Activated naive CD4-positive, alpha-beta T cell treated with anti-CD3 and anti-CD28 coated beads, Interleukin-2, amount 50 U/mL, for 16 hours (primary cell): ENCODE results near the gene CLEC2D.
A peak's percentile ranks its signal among the peaks of the same experiment; 100 is the strongest.
"Not testable (repeated sequence)": the region's sequence is repeated elsewhere in the genome, so short reads cannot be mapped to it uniquely, and the experiment has no call there.

Experiments used
- DNase-seq: peaks from one replicate; pipeline ENCODE4 v3.0.0-alpha.2; 2020

The CLEC2D gene

GRCh38 chr12:9701380-9702154 lies 32.1 kb downstream of the CLEC2D start:
- peak; percentile 26 for DNase-seq

GRCh38 chr12:9702255-9702654 lies 32.7 kb downstream of the CLEC2D start:
- peak; percentile 33 for DNase-seq

DNA sequence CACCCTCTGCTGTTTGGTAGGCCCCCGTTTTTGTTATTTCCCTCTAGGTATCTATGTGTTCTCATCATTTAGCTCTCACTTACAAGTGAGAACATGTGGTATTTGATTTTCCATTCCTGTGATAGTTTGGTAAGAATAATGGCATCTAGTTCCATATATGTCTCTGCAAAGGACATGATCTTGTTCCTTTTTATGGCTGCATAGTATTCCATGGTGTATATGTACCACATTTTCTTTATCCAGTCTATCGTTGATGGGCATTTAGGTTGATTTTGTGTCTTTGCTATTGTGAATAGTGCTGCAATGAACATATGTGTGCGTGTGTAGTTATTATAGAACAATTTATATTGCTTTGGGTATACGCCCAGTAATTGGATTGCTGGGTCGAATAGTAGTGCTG lies 35.0 kb downstream of the CLEC2D start:
- DNase-seq = not testable (repeated sequence)

GRCh38 chr12:9706086-9706685 lies 36.7 kb downstream of the CLEC2D start:
- no peak for DNase-seq

DNA sequence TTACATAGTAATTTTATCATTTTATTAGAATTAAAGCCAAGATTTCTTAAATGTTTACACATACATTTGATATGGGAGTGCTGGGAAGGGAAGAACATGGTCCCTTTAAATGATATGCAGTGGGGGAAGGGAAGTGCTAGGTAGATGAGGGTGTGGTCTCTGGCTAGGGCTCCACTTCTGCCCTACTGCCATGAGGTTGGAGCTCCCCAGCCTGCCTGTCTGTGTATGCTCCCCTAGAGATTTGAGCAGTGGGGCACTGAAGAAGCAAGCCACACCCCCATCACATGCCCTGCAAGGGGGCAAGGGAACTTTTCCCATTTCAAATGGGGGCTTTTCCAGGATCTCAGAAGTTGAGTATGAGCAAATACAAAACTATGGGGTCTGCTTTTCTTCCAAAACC lies 37.8 kb downstream of the CLEC2D start:
- no peak for DNase-seq

GRCh38 chr12:9707864-9708808 lies 38.6 kb downstream of the CLEC2D start:
- DNase-seq = peak; percentile 66

DNA sequence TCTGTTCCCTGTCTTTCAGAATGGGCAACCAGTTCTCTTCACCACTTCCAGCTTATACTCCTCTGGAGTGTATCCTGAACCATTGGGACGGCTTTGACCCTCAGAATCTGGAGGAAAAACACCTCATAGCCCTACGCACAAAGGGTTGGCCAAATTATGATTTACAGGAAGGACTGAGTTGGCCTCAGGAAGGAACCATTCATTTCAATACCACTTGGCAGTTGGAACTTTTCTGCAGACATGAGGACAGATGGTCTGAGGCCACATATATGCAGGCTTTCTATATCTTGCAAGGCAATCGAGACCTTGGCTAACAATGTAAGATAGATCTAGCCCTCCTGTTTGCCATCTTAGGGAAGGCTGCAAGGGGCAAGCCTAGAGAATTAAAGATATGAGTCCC lies 39.3 kb downstream of the CLEC2D start:
- DNase-seq = no peak

DNA sequence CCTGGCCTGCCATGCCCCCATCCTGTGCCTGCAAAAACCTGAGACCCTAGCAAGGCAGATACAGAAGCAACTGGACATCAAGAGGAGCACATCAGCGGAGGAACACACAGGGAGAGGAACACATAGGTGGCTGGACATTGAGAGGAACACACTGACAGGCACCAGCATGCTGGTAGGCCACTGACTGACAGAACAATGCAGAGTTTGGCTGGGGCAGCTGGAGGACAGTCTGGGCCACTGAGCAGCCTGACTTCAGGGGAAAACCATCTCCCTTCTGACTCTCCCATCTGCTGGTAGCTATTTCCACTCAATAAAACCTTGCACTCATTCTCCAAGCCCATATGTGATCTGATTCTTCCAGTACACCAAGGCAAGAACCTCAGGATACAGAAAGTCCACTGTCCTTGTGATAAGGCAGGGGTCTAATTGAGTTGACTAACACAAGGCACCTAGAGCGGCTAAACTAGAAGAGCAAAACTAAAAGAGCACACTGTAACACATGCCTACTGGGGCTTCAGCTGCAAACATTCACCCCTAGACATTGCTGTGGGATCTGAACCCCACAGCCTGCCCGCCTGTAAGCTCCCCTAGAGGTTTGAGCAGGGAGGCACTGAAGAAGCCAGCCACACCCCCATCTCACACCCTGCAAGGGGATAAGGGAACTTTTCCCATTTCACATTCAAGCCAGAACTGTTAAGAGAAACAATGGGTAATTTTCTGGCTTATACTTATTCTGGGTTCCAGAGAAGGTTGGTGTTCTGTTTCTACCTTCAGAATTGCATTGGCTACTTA lies 41.3 kb downstream of the CLEC2D start:
- no peak for DNase-seq

DNA sequence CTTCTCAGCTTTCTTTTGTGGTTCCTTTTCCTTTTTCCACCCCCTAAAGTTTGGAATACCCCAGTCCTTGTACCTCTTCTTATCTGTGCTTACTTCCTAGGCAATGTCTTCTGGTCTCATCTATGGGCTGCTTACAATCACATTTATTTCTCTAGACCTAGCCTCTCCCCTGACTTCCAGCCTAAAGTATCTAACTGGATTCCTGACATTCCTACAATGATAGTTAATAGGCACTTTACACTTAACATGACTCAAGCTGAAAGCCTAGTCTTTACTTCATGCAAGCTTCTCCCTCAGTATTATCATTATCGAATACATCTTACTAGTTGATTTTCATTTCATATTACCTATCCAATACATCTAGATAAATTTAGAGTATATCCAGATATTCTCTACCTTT lies 42.2 kb downstream of the CLEC2D start:
- no peak for DNase-seq

- not testable (repeated sequence) for DNase-seq
These were observed 43.6 kb downstream of the CLEC2D start for GRCh38 chr12:9713032-9713558.

DNA sequence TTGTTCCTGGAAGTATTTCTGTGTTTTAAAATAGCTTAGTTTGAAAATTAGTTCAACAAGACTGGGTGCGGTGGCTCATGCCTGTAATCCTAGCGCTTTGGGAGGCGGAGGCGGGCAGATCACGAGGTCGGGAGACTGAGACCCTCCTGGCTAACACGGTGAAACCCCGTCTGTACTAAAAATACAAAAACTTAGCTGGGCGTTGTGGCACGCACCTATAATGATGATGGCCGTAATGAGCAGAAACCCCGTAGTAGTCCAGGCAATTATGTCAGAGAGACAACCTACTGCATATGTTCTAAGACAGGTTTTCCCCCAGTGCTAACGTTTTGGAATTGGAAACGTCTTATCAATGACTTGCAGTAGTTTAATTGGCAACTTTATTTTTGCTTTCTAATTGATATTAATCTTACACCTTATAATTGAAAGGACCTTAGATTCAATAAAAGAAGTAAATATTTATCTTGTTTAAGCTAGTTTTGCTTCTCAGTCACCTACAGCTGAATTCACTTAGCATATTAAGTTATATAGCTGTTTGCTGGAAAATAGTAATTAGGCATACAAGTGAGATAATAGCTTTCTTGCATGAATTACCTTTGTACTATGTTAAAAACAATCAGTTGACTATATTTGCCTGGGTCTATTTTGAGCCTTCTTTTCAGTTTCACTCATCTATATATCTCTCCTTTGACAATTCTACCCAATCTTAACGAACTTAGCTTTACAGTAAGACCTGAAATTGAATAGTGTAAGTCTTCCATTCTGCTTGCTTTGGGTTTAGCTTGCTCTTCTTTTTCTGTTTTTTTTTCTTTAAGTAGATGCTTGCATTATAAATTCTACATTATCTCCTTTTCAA lies 47.8 kb downstream of the CLEC2D start:
- no peak for DNase-seq

GRCh38 chr12:9718968-9719367 lies 49.5 kb downstream of the CLEC2D start:
- DNase-seq = no peak

GRCh38 chr12:9719790-9720189 lies 50.3 kb downstream of the CLEC2D start:
- DNase-seq = no peak

- no peak for DNase-seq
These were observed 52.0 kb downstream of the CLEC2D start for GRCh38 chr12:9721394-9722092.

DNA sequence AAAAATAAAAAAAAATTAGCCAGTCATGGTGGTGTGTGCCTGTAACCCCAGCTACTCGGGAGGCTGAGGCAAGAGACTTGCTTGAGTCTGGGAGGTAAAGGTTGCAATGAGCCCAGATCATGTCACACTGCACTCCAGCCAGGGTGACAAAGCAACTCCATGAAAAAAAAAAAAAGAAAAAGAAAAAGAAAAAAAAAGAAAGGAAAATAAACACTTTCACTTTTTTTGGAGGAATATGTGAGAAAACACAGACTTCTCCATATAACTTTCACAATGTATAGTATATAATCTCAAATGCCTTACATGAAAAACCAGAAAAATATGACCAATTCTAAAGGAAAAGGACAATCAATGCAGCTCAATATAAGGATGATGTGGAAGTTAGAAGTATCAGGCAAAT lies 54.5 kb downstream of the CLEC2D start:
- no peak for DNase-seq

DNA sequence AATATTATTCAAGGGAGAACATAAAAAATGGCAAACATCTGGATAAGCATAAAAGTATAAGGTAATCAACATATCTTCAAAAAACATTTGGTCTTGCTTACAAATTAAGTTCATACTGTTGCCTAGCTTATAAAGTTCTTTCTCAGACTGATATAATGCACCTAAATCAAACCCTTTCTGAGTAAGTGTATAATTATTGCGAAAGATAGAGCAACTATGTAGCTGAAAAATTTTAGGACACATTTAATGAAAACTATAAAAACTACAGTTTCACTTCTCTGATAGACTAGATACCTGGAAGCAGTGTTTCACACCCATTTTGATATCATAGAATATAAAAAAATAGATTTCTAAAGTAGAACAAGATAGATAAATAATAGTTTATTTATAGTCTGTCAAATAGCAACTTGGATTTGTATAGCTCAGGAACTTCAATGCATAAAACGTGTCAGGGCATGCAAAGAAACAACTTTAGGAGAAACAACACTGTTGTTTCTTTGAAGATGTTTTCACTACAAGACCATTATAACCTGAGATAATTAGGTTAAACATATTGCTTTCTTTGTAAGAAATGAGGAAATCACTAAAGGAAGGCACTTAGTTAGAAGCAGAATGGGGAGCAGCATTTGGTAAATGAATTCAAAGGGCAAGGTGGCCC lies 55.8 kb downstream of the CLEC2D start:
- DNase-seq = no peak

DNA sequence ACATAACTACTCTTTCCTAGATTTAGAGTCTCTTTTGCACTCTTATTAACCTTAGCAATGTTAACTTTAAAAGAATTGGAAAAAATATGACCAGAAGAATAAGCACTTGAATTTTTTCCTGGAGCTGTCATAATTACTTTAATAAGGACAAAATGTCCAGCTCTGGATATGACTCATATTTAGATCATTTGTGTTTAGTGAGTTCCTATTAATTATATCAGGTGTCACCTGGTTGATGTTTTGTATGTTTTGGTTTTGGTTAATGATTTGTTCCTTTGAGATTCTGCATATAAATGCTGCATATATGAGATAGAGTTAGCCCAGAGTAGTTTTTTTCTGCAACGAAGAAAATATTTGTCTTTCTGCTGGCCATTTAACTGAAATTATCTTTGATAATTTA lies 58.3 kb downstream of the CLEC2D start:
- DNase-seq = no peak

- no peak for DNase-seq
These were observed 59.6 kb downstream of the CLEC2D start for GRCh38 chr12:9729082-9729481.

DNA sequence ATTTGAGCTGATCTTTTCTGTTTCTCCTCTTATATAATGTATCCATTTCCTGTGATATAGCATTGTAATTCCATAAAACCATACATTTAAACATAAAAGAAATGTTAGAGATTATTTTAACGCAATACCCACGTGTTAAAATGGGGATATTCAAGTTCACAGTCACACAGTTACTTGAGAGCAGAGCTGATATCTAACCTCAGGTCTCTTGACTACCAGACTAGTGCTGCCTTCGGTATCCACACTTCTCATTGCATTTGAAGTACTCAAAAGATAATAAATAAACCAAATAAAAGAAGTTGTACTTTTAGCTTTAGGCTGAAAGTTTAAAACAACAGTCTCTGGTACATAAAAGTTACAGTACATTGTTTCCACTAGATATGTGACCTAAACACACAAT lies 60.5 kb downstream of the CLEC2D start:
- no peak for DNase-seq

GRCh38 chr12:9730591-9730990 lies 61.1 kb downstream of the CLEC2D start:
- no peak for DNase-seq
